ENCODE results near the gene POMT2.

POMT2 gene

GRCh38 chr14:77257700-77258099 lies 63.0 kb downstream of the POMT2 start:
- no peak overlapping the region for H2AK5ac ChIP-seq (ENCODE audit: low read length)
- H2BK5ac ChIP-seq (ENCODE audit: low read length): no peak overlapping the region
- no peak overlapping the region for H4K5ac ChIP-seq (ENCODE audit: low read length)
- H3K4ac ChIP-seq (ENCODE audit: low read depth, low read length): no peak overlapping the region
- H3K23ac ChIP-seq (ENCODE audit: low read length): no peak overlapping the region
- H3K27ac ChIP-seq (ENCODE audit: low read depth, low read length): no peak overlapping the region
- no peaks in the 10 kb centered on the region for H3K27me3 ChIP-seq (ENCODE audit: insufficient read depth, low read length, poor library complexity)
- H2BK120ac ChIP-seq (ENCODE audit: low read depth, low read length): no peak overlapping the region
- no peak overlapping the region for H2BK15ac ChIP-seq (replicated peaks; ENCODE audit: low read depth)
- H3K36me3 ChIP-seq (ENCODE audit: control insufficient read depth, insufficient read depth, low read length): no peaks in the 10 kb centered on the region
- no peak overlapping the region for H3K56ac ChIP-seq (ENCODE audit: low read length)
- H3K18ac ChIP-seq (ENCODE audit: low read length): no peak overlapping the region
- H3K4me1 ChIP-seq (ENCODE audit: control insufficient read depth, low read depth, low read length): no peaks in the 10 kb centered on the region
- H3K4me2 ChIP-seq (ENCODE audit: low read length): no peak overlapping the region
- H3K9ac ChIP-seq (ENCODE audit: low read length): no peak overlapping the region
- WGBS (ENCODE audit: extremely low coverage, insufficient coverage, low lambda C conversion rate): no CpG with 5 or more reads among the region's 10 CpGs
- no peak overlapping the region for H4K8ac ChIP-seq (ENCODE audit: low read depth, low read length)
- DNase-seq: no peak
- H3K79me1 ChIP-seq (ENCODE audit: low read length): no peaks in the 10 kb centered on the region
- no peaks in the 10 kb centered on the region for H3K79me2 ChIP-seq (ENCODE audit: control insufficient read depth, insufficient read depth, low read length)
- H3K4me3 ChIP-seq (ENCODE audit: low read length): no peak overlapping the region

GRCh38 chr14:77256694-77257093 lies 64.0 kb downstream of the POMT2 start:
- no peak overlapping the region for H3K4me2 ChIP-seq (ENCODE audit: low read length)
- WGBS (ENCODE audit: extremely low coverage, insufficient coverage, low lambda C conversion rate): no CpG with 5 or more reads among the region's 8 CpGs
- no peaks in the 10 kb centered on the region for H3K79me1 ChIP-seq (ENCODE audit: low read length)
- H3K23ac ChIP-seq (ENCODE audit: low read length): no peak overlapping the region
- H2BK15ac ChIP-seq (replicated peaks; ENCODE audit: low read depth): no peak overlapping the region
- DNase-seq: no peak
- no peaks in the 10 kb centered on the region for H3K27me3 ChIP-seq (ENCODE audit: insufficient read depth, low read length, poor library complexity)
- H3K4me3 ChIP-seq (ENCODE audit: low read length): no peak overlapping the region
- no peaks in the 10 kb centered on the region for H3K79me2 ChIP-seq (ENCODE audit: control insufficient read depth, insufficient read depth, low read length)
- no peak overlapping the region for H2BK5ac ChIP-seq (ENCODE audit: low read length)
- H3K4ac ChIP-seq (ENCODE audit: low read depth, low read length): no peak overlapping the region
- no peak overlapping the region for H2AK5ac ChIP-seq (ENCODE audit: low read length)
- H4K8ac ChIP-seq (ENCODE audit: low read depth, low read length): no peak overlapping the region
- no peak overlapping the region for H3K18ac ChIP-seq (ENCODE audit: low read length)
- H3K36me3 ChIP-seq (ENCODE audit: control insufficient read depth, insufficient read depth, low read length): no peaks in the 10 kb centered on the region
- H3K4me1 ChIP-seq (ENCODE audit: control insufficient read depth, low read depth, low read length): no peaks in the 10 kb centered on the region
- H4K5ac ChIP-seq (ENCODE audit: low read length): no peak overlapping the region
- no peak overlapping the region for H3K9ac ChIP-seq (ENCODE audit: low read length)
- no peak overlapping the region for H2BK120ac ChIP-seq (ENCODE audit: low read depth, low read length)
- no peak overlapping the region for H3K56ac ChIP-seq (ENCODE audit: low read length)
- H3K27ac ChIP-seq (ENCODE audit: low read depth, low read length): no peak overlapping the region

- Histone ChIP-seq H3K9ac (ENCODE audit: low read length) (no peak overlapping the region), H3K79me1 (ENCODE audit: low read length) (no peaks in the 10 kb centered on the region), H2BK120ac (ENCODE audit: low read depth, low read length) (no peak overlapping the region), H2BK5ac (ENCODE audit: low read length) (no peak overlapping the region), H2BK15ac (replicated peaks; ENCODE audit: low read depth) (no peak overlapping the region), H3K56ac (ENCODE audit: low read length) (no peak overlapping the region), H3K27ac (ENCODE audit: low read depth, low read length) (no peak overlapping the region), H3K36me3 (ENCODE audit: control insufficient read depth, insufficient read depth, low read length) (no peaks in the 10 kb centered on the region), H3K18ac (ENCODE audit: low read length) (no peak overlapping the region), H3K4ac (ENCODE audit: low read depth, low read length) (no peak overlapping the region), H3K4me3 (ENCODE audit: low read length) (no peak overlapping the region), H3K23ac (ENCODE audit: low read length) (no peak overlapping the region), H3K4me2 (ENCODE audit: low read length) (no peak overlapping the region), H4K8ac (ENCODE audit: low read depth, low read length) (no peak overlapping the region), H3K27me3 (ENCODE audit: insufficient read depth, low read length, poor library complexity) (no peaks in the 10 kb centered on the region), H3K79me2 (ENCODE audit: control insufficient read depth, insufficient read depth, low read length) (no peaks in the 10 kb centered on the region), H3K4me1 (ENCODE audit: control insufficient read depth, low read depth, low read length) (no peaks in the 10 kb centered on the region), H4K5ac (ENCODE audit: low read length) (no peak overlapping the region), H2AK5ac (ENCODE audit: low read length) (no peak overlapping the region)
- no peak for DNase-seq
- no CpG with 5 or more reads among the region's 20 CpGs for WGBS (ENCODE audit: extremely low coverage, insufficient coverage, low lambda C conversion rate)
Measured at GRCh38 chr14:77253333-77254190, 67.1 kb downstream of the POMT2 start.

- Histone ChIP-seq H3K4ac (ENCODE audit: low read depth, low read length) (no peak overlapping the region), H4K5ac (ENCODE audit: low read length) (no peak overlapping the region), H3K4me1 (ENCODE audit: control insufficient read depth, low read depth, low read length) (no peaks in the 10 kb centered on the region), H3K36me3 (ENCODE audit: control insufficient read depth, insufficient read depth, low read length) (no peaks in the 10 kb centered on the region), H2BK15ac (replicated peaks; ENCODE audit: low read depth) (no peak overlapping the region), H3K79me2 (ENCODE audit: control insufficient read depth, insufficient read depth, low read length) (no peaks in the 10 kb centered on the region), H3K9ac (ENCODE audit: low read length) (no peak overlapping the region), H2AK5ac (ENCODE audit: low read length) (no peak overlapping the region), H3K27me3 (ENCODE audit: insufficient read depth, low read length, poor library complexity) (no peaks in the 10 kb centered on the region), H3K4me2 (ENCODE audit: low read length) (no peak overlapping the region), H3K27ac (ENCODE audit: low read depth, low read length) (no peak overlapping the region), H2BK120ac (ENCODE audit: low read depth, low read length) (no peak overlapping the region), H3K18ac (ENCODE audit: low read length) (no peak overlapping the region), H3K56ac (ENCODE audit: low read length) (no peak overlapping the region), H3K79me1 (ENCODE audit: low read length) (no peaks in the 10 kb centered on the region), H4K8ac (ENCODE audit: low read depth, low read length) (no peak overlapping the region), H2BK5ac (ENCODE audit: low read length) (no peak overlapping the region), H3K23ac (ENCODE audit: low read length) (no peak overlapping the region), H3K4me3 (ENCODE audit: low read length) (no peak overlapping the region)
- no CpG with 5 or more reads among the region's 11 CpGs for WGBS (ENCODE audit: extremely low coverage, insufficient coverage, low lambda C conversion rate)
- no peak for DNase-seq
Measured at GRCh38 chr14:77251870-77252269, 68.8 kb downstream of the POMT2 start.

- Histone ChIP-seq H3K4me3 (ENCODE audit: low read length) (no peak overlapping the region), H3K36me3 (ENCODE audit: control insufficient read depth, insufficient read depth, low read length) (no peaks in the 10 kb centered on the region), H2AK5ac (ENCODE audit: low read length) (no peak overlapping the region), H3K27me3 (ENCODE audit: insufficient read depth, low read length, poor library complexity) (no peaks in the 10 kb centered on the region), H3K9ac (ENCODE audit: low read length) (no peak overlapping the region), H3K79me1 (ENCODE audit: low read length) (no peaks in the 10 kb centered on the region), H2BK15ac (replicated peaks; ENCODE audit: low read depth) (no peak overlapping the region), H3K4me2 (ENCODE audit: low read length) (no peak overlapping the region), H3K56ac (ENCODE audit: low read length) (no peak overlapping the region), H3K18ac (ENCODE audit: low read length) (no peak overlapping the region), H4K8ac (ENCODE audit: low read depth, low read length) (no peak overlapping the region), H3K27ac (ENCODE audit: low read depth, low read length) (no peak overlapping the region), H3K4ac (ENCODE audit: low read depth, low read length) (no peak overlapping the region), H2BK5ac (ENCODE audit: low read length) (no peak overlapping the region), H2BK120ac (ENCODE audit: low read depth, low read length) (no peak overlapping the region), H4K5ac (ENCODE audit: low read length) (no peak overlapping the region), H3K4me1 (ENCODE audit: control insufficient read depth, low read depth, low read length) (no peaks in the 10 kb centered on the region), H3K23ac (ENCODE audit: low read length) (no peak overlapping the region), H3K79me2 (ENCODE audit: control insufficient read depth, insufficient read depth, low read length) (no peaks in the 10 kb centered on the region)
- DNase-seq: no peak
- WGBS (ENCODE audit: extremely low coverage, insufficient coverage, low lambda C conversion rate): no CpG with 5 or more reads among the region's 6 CpGs
Measured at GRCh38 chr14:77250927-77251326, 69.8 kb downstream of the POMT2 start.

- H2BK120ac ChIP-seq (ENCODE audit: low read depth, low read length): no peak overlapping the region
- no CpG with 5 or more reads among the region's 7 CpGs for WGBS (ENCODE audit: extremely low coverage, insufficient coverage, low lambda C conversion rate)
- no peak overlapping the region for H3K18ac ChIP-seq (ENCODE audit: low read length)
- no peak overlapping the region for H3K4me3 ChIP-seq (ENCODE audit: low read length)
- no peaks in the 10 kb centered on the region for H3K27me3 ChIP-seq (ENCODE audit: insufficient read depth, low read length, poor library complexity)
- no peak overlapping the region for H2BK5ac ChIP-seq (ENCODE audit: low read length)
- no peak overlapping the region for H4K8ac ChIP-seq (ENCODE audit: low read depth, low read length)
- H3K4ac ChIP-seq (ENCODE audit: low read depth, low read length): no peak overlapping the region
- no peak for DNase-seq
- H2BK15ac ChIP-seq (replicated peaks; ENCODE audit: low read depth): no peak overlapping the region
- H3K4me1 ChIP-seq (ENCODE audit: control insufficient read depth, low read depth, low read length): no peaks in the 10 kb centered on the region
- H2AK5ac ChIP-seq (ENCODE audit: low read length): no peak overlapping the region
- no peak overlapping the region for H3K9ac ChIP-seq (ENCODE audit: low read length)
- no peak overlapping the region for H3K27ac ChIP-seq (ENCODE audit: low read depth, low read length)
- H3K23ac ChIP-seq (ENCODE audit: low read length): no peak overlapping the region
- H3K36me3 ChIP-seq (ENCODE audit: control insufficient read depth, insufficient read depth, low read length): no peaks in the 10 kb centered on the region
- H3K56ac ChIP-seq (ENCODE audit: low read length): no peak overlapping the region
- H4K5ac ChIP-seq (ENCODE audit: low read length): no peak overlapping the region
- H3K4me2 ChIP-seq (ENCODE audit: low read length): no peak overlapping the region
- no peaks in the 10 kb centered on the region for H3K79me2 ChIP-seq (ENCODE audit: control insufficient read depth, insufficient read depth, low read length)
- no peaks in the 10 kb centered on the region for H3K79me1 ChIP-seq (ENCODE audit: low read length)
Measured at GRCh38 chr14:77249286-77249685, 71.4 kb downstream of the POMT2 start.
